ENCODE data around the gene RAPGEF5. TPM values are rescaled to one million over a fixed set of nuclear protein-coding genes. Genes with fewer than 3 reads are reported as not detected.

RAPGEF5 gene
- total RNA-seq, 1 experiment from 2014 or later: 5.6 TPM

DNA sequence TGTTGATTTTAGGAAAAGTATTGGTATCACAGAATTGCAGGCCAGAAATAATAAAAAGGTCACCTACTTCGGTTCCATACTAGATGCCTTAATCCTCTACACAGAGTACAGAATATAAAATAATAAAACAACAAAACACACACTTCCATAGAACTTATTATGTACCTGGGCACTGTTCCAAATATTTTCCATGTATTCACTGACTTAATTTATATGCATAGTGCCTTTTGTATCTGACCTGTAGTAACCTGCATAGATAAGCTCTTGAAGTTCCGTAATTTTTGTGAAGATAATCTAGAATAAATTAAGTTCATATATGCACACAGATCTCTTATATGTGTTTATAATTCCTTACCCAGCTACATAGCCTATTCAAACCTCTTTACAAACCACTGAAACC is 78.3 kb downstream of the RAPGEF5 start:
- DNase-seq (no peak), ATAC-seq (no peak)
- TF ChIP-seq EZH2 (IDR thresholded peaks at IDR 0.05; ENCODE audit: low read length, unreplicated experiment) (no peak), CTCF (conservative IDR thresholded peaks at IDR 0.05; ENCODE audit: low read depth, low read length) (no peak), EZH2phosphoT487 (IDR thresholded peaks at IDR 0.05; ENCODE audit: borderline replicate concordance, low read length) (no peak)
- no peak overlapping the region for H3K27ac ChIP-seq (ENCODE audit: low read length)
- no TSS peak for BruUV-seq (replicated peaks)
- no peaks in the 10 kb centered on the region for H3F3A ChIP-seq (ENCODE audit: low read length, unreplicated experiment)
- H3K4me3 ChIP-seq (ENCODE audit: low read length): no peak overlapping the region
- H2AFZ ChIP-seq (ENCODE audit: low read length): no peak overlapping the region
- H4K20me1 ChIP-seq (ENCODE audit: low read length): no peaks in the 10 kb centered on the region
- ChIA-PET CTCF (no interaction called here), POLR2A (ENCODE audit: unreplicated experiment) (no interaction called here)
- no peaks in the 10 kb centered on the region for H3K4me1 ChIP-seq (ENCODE audit: insufficient read depth, low read length)
- H3K9ac ChIP-seq (ENCODE audit: low read length): no peak overlapping the region
- no peaks in the 10 kb centered on the region for H3K79me2 ChIP-seq (ENCODE audit: low read length)
- intact Hi-C loops (cut with micrococcal nuclease): no loop called here
- H3K4me2 ChIP-seq (ENCODE audit: low read length): no peak overlapping the region
- H3K36me3 ChIP-seq (ENCODE audit: low read depth, low read length): no peaks in the 10 kb centered on the region
- no peaks in the 10 kb centered on the region for H3K27me3 ChIP-seq (ENCODE audit: low read length)
- H3K9me2 ChIP-seq (replicated peaks; ENCODE audit: low read length): no peaks in the 10 kb centered on the region
- H3K9me3 ChIP-seq (ENCODE audit: low read length): no peaks in the 10 kb centered on the region

- no TSS peak for BruUV-seq (replicated peaks)
- Histone ChIP-seq H3K9me2 (replicated peaks; ENCODE audit: low read length) (no peaks in the 10 kb centered on the region), H3K4me2 (ENCODE audit: low read length) (no peak overlapping the region), H3K27ac (ENCODE audit: low read length) (no peak overlapping the region), H3K27me3 (ENCODE audit: low read length) (no peaks in the 10 kb centered on the region), H4K20me1 (ENCODE audit: low read length) (no peaks in the 10 kb centered on the region), H3F3A (ENCODE audit: low read length, unreplicated experiment) (no peaks in the 10 kb centered on the region), H2AFZ (ENCODE audit: low read length) (no peak overlapping the region), H3K9me3 (ENCODE audit: low read length) (no peaks in the 10 kb centered on the region), H3K36me3 (ENCODE audit: low read depth, low read length) (no peaks in the 10 kb centered on the region), H3K9ac (ENCODE audit: low read length) (no peak overlapping the region), H3K79me2 (ENCODE audit: low read length) (no peaks in the 10 kb centered on the region), H3K4me1 (ENCODE audit: insufficient read depth, low read length) (no peaks in the 10 kb centered on the region), H3K4me3 (ENCODE audit: low read length) (no peak overlapping the region)
- ChIA-PET CTCF (no interaction called here), POLR2A (ENCODE audit: unreplicated experiment) (no interaction called here)
- TF ChIP-seq CTCF (conservative IDR thresholded peaks at IDR 0.05; ENCODE audit: low read depth, low read length) (no peak), EZH2phosphoT487 (IDR thresholded peaks at IDR 0.05; ENCODE audit: borderline replicate concordance, low read length) (no peak), EZH2 (IDR thresholded peaks at IDR 0.05; ENCODE audit: low read length, unreplicated experiment) (no peak)
- no peak for ATAC-seq
- intact Hi-C loops (cut with micrococcal nuclease): no loop called here
- DNase-seq: no peak
These were observed 79.6 kb downstream of the RAPGEF5 start for GRCh38 chr7:22277375-22277774.

- no TSS peak for BruUV-seq (replicated peaks)
- H3K9me2 ChIP-seq (replicated peaks; ENCODE audit: low read length): no peaks in the 10 kb centered on the region
- no peak overlapping the region for H3K27ac ChIP-seq (ENCODE audit: low read length)
- ATAC-seq: no peak
- no peaks in the 10 kb centered on the region for H3K27me3 ChIP-seq (ENCODE audit: low read length)
- CTCF ChIA-PET: no interaction called here
- H3K36me3 ChIP-seq (ENCODE audit: low read depth, low read length): no peaks in the 10 kb centered on the region
- no peak overlapping the region for H3K4me3 ChIP-seq (ENCODE audit: low read length)
- POLR2A ChIA-PET (ENCODE audit: unreplicated experiment): no interaction called here
- H4K20me1 ChIP-seq (ENCODE audit: low read length): no peaks in the 10 kb centered on the region
- intact Hi-C loops (cut with micrococcal nuclease): no loop called here
- H3K4me2 ChIP-seq (ENCODE audit: low read length): no peak overlapping the region
- no peaks in the 10 kb centered on the region for H3F3A ChIP-seq (ENCODE audit: low read length, unreplicated experiment)
- H3K4me1 ChIP-seq (ENCODE audit: insufficient read depth, low read length): no peaks in the 10 kb centered on the region
- no peaks in the 10 kb centered on the region for H3K9me3 ChIP-seq (ENCODE audit: low read length)
- TF ChIP-seq EZH2 (IDR thresholded peaks at IDR 0.05; ENCODE audit: low read length, unreplicated experiment): no peak
- no peak for TF ChIP-seq EZH2phosphoT487 (IDR thresholded peaks at IDR 0.05; ENCODE audit: borderline replicate concordance, low read length)
- TF ChIP-seq CTCF (conservative IDR thresholded peaks at IDR 0.05; ENCODE audit: low read depth, low read length): no peak
- no peak for DNase-seq
- no peaks in the 10 kb centered on the region for H3K79me2 ChIP-seq (ENCODE audit: low read length)
- no peak overlapping the region for H3K9ac ChIP-seq (ENCODE audit: low read length)
- no peak overlapping the region for H2AFZ ChIP-seq (ENCODE audit: low read length)
These were observed 81.3 kb downstream of the RAPGEF5 start for GRCh38 chr7:22275661-22276060.

Data from PC-3 (cell line).